Gastroesophageal sphincter (tissue), 3 donors: ENCODE results near the gene ACVR1B.

ENCODE experiments used
- CTCF ChIP-seq, 4 experiments: fragments of 200-600 bp in 2 of 4; fragments of 450-650 bp in 2 of 4; sonication (generic) in 1 of 4; IDR thresholded peaks; one replicate each; pipeline ENCODE4 v1.5.1; 2017 to 2019; ENCODE audit warnings: antibody characterized with exemption in 4 of 4, mild to moderate bottlenecking in 2 of 4, moderate library complexity in 2 of 4
- POLR2A ChIP-seq, 2 donors: fragments of 450-650 bp; IDR thresholded peaks; one replicate each; pipeline ENCODE4 v1.6.1; 2017; ENCODE audit warnings: antibody characterized with exemption in 2 of 2, mild to moderate bottlenecking in 2 of 2, moderate library complexity in 1 of 2

GRCh38 chr12:51980051-51980808 lies 28.7 kb downstream of the ACVR1B start:
- TF ChIP-seq POLR2A (IDR thresholded peaks at IDR 0.05) (no peak), CTCF (IDR thresholded peaks at IDR 0.05) (peak; percentile 89 to 96 (median 92))
